Parathyroid adenoma (tissue), 2 donors: Measurements from ENCODE around the gene NIT2.

Experiments used
- H2AFZ ChIP-seq: fragments of 300-600 bp; sonication (generic); one replicate; pipeline ENCODE4 v1.7.0; 2017; ENCODE audit warnings: antibody characterized with exemption, mild to moderate bottlenecking
- H3K27ac ChIP-seq: fragments of 300-600 bp; sonication (generic); one replicate; pipeline ENCODE4 v1.7.0; 2017
- H3K27me3 ChIP-seq: fragments of 300-600 bp; sonication (generic); one replicate; pipeline ENCODE4 v1.7.0; 2017; ENCODE audit warnings: low read length; ENCODE audit not compliant: control insufficient read depth, insufficient read depth
- H3K36me3 ChIP-seq: fragments of 300-600 bp; sonication (generic); one replicate; pipeline ENCODE4 v1.7.0; 2017; ENCODE audit warnings: low read length; ENCODE audit not compliant: control insufficient read depth, insufficient read depth
- H3K4me1 ChIP-seq: fragments of 300-600 bp; sonication (generic); one replicate; pipeline ENCODE4 v1.7.0; 2017; ENCODE audit warnings: control low read depth
- H3K4me2 ChIP-seq: fragments of 300-600 bp; sonication (generic); one replicate; pipeline ENCODE4 v1.7.0; 2017; ENCODE audit warnings: low read length
- H3K4me3 ChIP-seq: fragments of 300-600 bp; sonication (generic); one replicate; pipeline ENCODE4 v1.7.0; 2017; ENCODE audit warnings: low read depth, low read length
- H3K79me2 ChIP-seq: fragments of 300-600 bp; sonication (generic); one replicate; pipeline ENCODE4 v1.7.0; 2017; ENCODE audit warnings: control low read depth
- H3K9ac ChIP-seq: fragments of 300-600 bp; sonication (generic); one replicate; pipeline ENCODE4 v1.7.0; 2017; ENCODE audit warnings: mild to moderate bottlenecking
- H3K9me3 ChIP-seq: fragments of 300-600 bp; sonication (generic); one replicate; pipeline ENCODE4 v1.7.0; 2017; ENCODE audit warnings: low read length; ENCODE audit not compliant: control insufficient read depth
- TF ChIP-seq, protein P1 (sequence below): fragments of 300-600 bp; sonication (generic); IDR thresholded peaks from one replicate; pipeline ENCODE4 v1.7.0; 2017; ENCODE audit warnings: antibody characterized with exemption, mild to moderate bottlenecking
- donor health status: primary hyperparathyroidism.

NIT2 gene

DNA sequence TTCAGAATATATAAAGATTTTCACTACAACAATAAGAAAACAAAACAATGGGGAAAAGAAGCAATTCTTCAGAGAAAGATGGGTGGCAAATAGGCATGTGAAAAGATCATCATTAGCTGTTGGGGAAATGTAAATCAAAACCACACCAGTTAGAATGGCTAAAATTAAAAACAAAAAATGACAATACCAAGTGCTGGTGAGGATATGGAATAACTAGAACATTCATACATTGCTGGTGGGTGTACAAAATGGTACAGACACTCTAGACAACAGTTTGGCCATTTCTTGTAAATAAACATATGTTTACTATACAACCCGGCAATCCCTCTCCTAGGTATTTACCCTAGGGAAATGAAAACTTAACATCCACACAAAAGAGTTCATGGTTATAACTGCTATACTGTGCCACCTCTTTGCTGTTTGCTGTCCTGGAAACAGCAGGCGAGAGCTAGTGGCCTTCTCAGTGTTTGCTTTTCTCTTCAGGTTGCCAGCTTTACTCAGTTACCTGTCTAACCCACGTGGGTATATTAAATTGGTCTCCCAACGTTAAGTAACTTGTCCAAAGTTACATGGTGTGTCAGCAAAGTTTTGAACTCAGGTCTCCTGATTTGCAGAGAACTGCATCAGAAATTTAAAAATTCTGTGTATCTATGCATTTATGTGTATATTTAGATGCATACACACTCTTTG, 4.6 kb upstream of the NIT2 start:
- no peak overlapping the region for H3K4me2 ChIP-seq
- H3K79me2 ChIP-seq = no peaks in the 10 kb centered on the region
- H3K4me1 ChIP-seq = no peaks in the 10 kb centered on the region
- H3K4me3 ChIP-seq = no peak overlapping the region
- H3K9me3 ChIP-seq = no peaks in the 10 kb centered on the region
- no peak overlapping the region for H3K9ac ChIP-seq
- no peak overlapping the region for H2AFZ ChIP-seq
- H3K27me3 ChIP-seq = no peaks in the 10 kb centered on the region
- no peak overlapping the region for H3K27ac ChIP-seq
- no peaks in the 10 kb centered on the region for H3K36me3 ChIP-seq
- TF ChIP-seq, protein P1, sequence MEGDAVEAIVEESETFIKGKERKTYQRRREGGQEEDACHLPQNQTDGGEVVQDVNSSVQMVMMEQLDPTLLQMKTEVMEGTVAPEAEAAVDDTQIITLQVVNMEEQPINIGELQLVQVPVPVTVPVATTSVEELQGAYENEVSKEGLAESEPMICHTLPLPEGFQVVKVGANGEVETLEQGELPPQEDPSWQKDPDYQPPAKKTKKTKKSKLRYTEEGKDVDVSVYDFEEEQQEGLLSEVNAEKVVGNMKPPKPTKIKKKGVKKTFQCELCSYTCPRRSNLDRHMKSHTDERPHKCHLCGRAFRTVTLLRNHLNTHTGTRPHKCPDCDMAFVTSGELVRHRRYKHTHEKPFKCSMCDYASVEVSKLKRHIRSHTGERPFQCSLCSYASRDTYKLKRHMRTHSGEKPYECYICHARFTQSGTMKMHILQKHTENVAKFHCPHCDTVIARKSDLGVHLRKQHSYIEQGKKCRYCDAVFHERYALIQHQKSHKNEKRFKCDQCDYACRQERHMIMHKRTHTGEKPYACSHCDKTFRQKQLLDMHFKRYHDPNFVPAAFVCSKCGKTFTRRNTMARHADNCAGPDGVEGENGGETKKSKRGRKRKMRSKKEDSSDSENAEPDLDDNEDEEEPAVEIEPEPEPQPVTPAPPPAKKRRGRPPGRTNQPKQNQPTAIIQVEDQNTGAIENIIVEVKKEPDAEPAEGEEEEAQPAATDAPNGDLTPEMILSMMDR = no peak

DNA sequence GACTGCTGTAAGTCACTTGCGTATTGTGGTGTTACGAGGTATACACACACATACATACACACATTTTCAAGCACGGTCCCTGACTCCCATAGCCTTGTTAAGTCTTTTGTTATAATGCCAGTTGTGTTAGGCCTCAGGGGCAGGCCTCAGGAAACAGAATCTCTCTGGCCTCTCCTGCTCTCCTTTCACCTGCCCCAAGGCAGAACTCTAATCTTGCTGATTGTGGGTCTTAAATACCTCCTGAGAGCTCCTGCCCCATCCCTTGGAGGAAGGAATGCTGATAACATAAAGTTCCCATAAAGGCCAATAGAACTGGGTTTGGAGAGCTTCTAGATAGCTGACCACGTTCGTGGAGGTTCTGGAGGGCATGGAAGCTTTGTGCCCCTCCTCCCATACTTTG, 3.9 kb upstream of the NIT2 start:
- Histone ChIP-seq H2AFZ (no peak overlapping the region), H3K27ac (no peak overlapping the region), H3K27me3 (no peaks in the 10 kb centered on the region), H3K9ac (no peak overlapping the region), H3K4me1 (no peaks in the 10 kb centered on the region), H3K36me3 (no peaks in the 10 kb centered on the region), H3K79me2 (no peaks in the 10 kb centered on the region), H3K9me3 (no peaks in the 10 kb centered on the region), H3K4me2 (no peak overlapping the region), H3K4me3 (no peak overlapping the region)
- TF ChIP-seq, protein P1 = no peak

DNA sequence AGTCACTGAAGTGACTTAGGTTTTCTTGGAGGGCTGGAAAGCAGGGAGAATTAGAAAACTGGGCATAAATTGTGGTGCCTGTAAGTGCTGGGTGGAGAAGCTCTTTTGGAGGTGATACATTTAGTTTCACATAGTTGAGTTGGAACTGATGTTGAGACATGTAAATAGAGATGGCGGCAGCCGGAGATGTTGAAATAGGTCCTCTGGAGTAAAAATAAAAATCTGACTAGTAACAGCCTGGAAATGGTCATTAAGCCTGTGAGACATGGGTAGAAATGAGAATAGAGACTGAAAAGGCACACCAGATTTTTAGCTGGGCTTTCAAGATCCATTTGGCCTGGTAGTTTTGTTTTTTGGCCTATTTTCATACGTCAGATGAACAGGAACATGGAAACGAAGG, 2.9 kb upstream of the NIT2 start:
- no peaks in the 10 kb centered on the region for H3K9me3 ChIP-seq
- H3K4me3 ChIP-seq = no peak overlapping the region
- TF ChIP-seq, protein P1 = no peak
- no peak overlapping the region for H3K27ac ChIP-seq
- H3K27me3 ChIP-seq = no peaks in the 10 kb centered on the region
- H3K36me3 ChIP-seq = no peaks in the 10 kb centered on the region
- H3K79me2 ChIP-seq = no peaks in the 10 kb centered on the region
- H3K9ac ChIP-seq = no peak overlapping the region
- H2AFZ ChIP-seq = no peak overlapping the region
- H3K4me1 ChIP-seq = no peaks in the 10 kb centered on the region
- no peak overlapping the region for H3K4me2 ChIP-seq

DNA sequence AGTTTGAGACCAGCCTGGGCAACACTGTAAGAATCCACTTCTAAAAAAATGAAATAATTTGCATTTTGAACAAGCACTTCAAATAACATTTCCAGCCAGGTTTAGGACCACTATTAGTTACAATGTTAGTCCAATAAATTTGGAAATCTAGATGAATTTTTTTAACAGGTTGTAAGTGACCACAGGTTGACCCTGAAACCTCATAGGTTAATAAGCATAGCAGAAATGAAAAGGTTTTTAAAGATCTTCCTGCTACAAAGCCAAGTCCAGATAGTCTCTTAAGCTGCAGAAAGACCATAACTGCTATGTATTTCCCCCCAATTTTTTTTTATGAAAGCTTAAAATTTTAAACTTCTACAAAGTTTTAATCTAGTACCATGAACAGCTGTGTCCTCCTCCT, 1.5 kb upstream of the NIT2 start:
- Histone ChIP-seq H3K27me3 (no peaks in the 10 kb centered on the region), H3K9ac (no peak overlapping the region), H3K9me3 (no peaks in the 10 kb centered on the region), H3K27ac (no peak overlapping the region), H3K4me2 (no peak overlapping the region), H3K79me2 (no peaks in the 10 kb centered on the region), H2AFZ (no peak overlapping the region), H3K4me1 (no peaks in the 10 kb centered on the region), H3K4me3 (no peak overlapping the region), H3K36me3 (no peaks in the 10 kb centered on the region)
- TF ChIP-seq, protein P1 = no peak

DNA sequence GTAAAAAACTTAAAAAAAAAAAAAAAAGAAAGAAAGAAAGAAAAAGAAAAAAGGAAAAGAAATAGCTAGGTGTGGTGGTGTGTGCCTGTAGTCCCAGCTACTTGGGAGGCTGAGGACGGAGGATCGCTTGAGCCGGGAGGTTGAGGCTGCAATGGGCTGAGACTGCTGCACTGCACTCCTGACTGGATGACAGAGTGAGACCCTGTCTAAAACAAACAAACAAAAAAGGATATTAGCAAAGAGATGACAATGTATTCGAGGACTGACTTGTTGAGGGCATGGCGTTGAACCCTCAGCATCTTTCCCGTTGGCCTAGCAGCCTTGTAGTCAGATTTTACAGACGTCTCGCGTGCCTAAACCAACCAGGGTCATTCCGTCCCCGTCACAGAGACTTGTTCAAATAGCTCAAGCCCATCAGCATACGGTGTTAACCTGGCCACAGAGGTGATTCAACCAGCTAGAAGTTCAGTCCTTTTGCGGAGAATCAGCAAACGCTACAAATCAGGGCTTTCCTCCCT, 528 bp upstream of the NIT2 start:
- no peak overlapping the region for H3K9ac ChIP-seq
- H3K79me2 ChIP-seq = no peaks in the 10 kb centered on the region

More for the DNA sequence above, 528 bp upstream of the NIT2 start:
- H3K36me3 ChIP-seq = no peaks in the 10 kb centered on the region
- peak overlapping the region; percentile 2 for H3K27ac ChIP-seq
- no peaks in the 10 kb centered on the region for H3K27me3 ChIP-seq
- H3K9me3 ChIP-seq = no peaks in the 10 kb centered on the region
- peaks cover 4% of the 10 kb centered on the region for H3K4me1 ChIP-seq
- peak overlapping the region; percentile 84 for H2AFZ ChIP-seq
- TF ChIP-seq, protein P1 = no peak
- peak overlapping the region; percentile 62 for H3K4me3 ChIP-seq
- H3K4me2 ChIP-seq = peak overlapping the region; percentile 77
